ENCODE data around the gene POU2AF1.
A peak's percentile ranks its signal among the peaks of the same experiment; 100 is the strongest.
"Not testable (repeated sequence)": the region's sequence is repeated elsewhere in the genome, so short reads cannot be mapped to it uniquely, and the experiment has no call there.

The POU2AF1 gene

DNA sequence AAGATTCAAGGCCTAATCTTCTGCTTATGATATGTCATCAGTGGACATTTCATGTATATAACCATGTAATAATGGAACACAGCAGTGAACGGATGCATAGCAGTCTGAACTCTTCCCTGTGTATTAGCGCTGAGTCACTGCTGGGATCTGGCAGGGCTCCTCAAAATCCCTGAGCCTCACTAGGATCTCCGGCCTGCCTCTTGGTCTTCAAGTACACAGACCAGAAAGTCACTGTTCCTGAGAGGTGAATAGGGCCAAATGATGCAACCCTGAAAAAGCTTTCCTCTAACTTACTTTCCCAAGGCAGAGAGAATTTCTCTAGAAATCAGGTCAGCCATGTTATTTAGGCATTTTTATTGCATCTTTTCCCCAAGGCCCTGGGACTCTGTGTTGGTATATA is 35.0 kb downstream of the POU2AF1 start:
- no peak for DNase-seq

DNA sequence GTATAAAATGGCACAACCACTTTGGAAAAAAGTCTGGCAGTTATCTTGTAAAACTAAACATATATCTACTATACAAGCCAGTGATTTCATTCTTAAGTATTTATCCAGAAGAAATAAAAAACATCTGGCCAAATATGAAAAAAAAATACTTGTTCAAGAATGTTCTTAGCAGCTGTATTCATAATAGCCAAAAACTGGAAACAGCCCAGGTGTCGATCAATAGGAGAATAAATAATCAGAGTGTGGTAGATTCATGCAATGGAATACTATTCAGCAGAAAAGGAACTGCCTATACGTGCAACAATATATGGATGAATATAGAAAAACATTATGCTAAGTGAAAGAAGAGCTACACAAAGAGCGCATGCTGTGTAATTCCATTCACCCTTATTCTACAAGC is 36.7 kb downstream of the POU2AF1 start:
- DNase-seq, result no peak

DNA sequence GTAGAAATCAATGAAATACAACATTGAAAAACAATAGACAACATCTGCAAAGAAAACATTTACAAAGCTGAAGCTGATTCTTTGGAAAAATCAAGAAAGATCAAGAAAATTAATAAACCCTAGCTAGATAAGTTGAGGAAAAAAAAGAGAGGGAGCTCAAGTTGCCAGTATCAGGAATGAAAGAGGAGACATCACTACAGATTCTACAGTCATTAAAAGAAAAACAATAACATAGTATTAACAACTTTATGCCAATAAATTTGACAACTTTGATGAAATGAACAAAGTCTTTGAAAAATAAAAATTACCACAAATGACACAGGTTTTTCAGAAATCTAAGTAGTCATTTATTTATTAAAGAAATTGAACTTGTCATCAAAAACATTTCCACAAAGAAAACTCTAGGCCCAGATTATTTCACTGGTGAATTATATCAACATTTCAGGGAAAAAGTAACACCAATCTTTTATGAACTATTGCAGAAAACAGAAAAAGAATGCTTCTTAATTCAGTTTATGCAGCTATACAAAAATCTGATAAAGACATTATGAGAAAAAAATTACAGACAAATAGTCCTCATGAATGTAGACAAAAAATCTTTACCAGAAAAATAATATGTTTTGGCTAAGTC is 39.2 kb downstream of the POU2AF1 start:
- no peak for DNase-seq

DNA sequence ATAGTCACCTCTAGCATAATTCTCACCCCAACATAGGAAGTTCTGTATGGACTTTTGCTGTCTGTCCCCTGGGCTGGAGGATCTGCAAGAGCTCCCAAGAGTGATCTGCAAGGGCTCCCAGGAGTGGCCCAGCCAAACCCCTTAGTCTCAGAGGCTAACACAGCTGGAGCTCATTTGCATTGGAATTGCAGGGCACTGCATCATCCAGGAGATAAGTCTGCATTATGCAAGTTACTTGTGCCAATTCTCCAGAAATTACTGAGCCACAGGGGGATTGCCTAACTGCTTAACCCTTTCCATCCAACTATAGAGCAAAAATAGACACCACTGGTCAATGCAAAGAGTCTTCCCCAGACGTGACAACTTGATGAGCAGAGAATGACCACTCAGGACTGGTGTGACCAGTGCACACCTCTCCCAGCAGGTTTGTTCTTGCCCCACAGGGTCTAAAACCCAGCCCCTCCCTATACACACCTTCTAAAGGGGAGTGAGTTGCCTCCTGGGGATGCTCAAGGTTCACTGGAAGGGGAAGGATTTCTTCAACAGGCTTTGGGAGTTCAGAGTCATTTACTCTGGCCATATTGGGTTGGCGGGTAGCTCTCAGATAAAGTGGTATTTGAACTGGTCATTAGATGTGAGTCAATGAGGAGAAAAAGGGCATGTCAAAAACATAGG is 42.4 kb downstream of the POU2AF1 start:
- DNase-seq, result no peak

DNA sequence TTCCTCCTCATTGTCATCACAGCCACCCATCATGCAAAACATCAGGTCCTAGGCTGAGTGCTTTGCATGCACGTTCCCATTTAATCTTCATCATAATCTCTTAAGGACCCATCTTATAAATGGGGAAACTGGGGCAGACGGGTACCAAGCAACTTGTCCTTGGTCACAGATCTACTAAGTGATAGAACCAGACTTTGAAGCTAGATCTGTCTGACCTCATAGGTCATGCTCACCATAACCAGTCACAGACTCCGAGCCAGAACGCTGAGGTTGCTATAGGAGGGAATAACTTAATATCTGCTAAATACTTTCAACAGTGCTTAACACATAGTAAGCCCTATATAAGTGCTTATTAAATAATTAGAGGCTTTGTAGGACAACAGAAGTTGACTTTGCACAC is 43.0 kb downstream of the POU2AF1 start:
- no peak for DNase-seq

DNA sequence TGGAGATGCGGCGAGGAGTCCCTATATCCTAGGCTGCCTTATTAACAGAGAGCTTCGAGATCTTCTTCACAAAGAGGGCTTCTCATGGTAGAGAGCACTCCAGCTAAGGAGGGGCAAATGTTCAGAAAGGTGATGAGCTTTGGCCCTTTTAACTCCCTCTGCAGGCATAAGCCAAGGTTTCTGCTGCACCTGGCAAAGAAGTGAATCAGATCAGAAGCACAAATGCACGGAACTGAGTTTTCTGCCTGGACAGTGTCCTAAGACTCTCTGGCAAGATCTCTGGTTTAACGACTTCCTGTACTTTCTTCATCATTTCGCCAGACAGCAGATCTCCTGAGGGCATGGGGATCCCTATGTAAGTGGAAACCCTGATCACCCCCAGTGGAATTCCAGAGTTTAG is 43.5 kb downstream of the POU2AF1 start:
- DNase-seq, result no peak

DNA sequence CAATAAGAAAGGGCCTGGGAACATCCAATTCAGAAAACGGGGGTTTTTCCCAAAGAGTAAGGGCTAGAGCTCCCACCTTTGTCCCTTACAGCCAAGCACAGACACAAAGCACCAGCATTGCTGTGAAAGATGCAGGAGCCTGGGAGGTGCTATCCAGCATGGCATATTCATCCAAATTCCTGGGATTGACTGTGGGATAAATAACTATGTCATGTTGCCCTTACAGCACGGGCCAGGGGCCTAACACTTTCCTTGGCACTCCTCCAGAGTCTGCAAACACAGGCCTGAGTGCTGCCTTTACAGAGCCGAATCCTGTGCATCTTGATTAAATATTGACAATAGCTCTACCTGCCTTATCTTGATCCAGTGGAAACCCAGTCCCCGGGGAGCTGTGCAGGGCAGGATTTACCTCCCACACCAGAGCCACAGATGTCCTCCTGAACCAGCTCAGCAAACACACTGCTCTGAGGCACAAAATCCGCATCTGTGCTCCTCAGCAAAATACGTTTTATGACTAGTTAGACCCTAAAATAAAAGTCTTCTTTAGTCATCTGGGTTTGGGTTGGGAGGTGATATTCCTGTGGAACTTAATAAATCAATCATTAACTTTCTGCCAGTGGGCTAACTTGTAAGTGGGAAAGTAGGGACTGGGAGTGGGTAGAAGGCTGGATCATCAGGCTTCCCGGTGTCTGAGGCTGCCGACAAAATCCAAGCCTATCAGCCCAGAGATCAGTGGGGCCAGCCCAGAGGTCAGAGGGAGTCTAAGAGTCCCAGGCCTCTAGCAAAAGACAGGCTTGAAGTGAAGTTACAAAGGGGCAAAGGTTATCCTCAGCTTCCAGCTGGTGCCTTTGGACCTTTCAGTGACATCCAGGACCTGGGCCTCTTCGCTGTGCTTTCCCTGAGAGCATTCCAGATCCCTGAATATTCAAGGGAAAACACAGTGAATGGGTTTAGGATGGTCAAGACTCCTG is 44.3 kb downstream of the POU2AF1 start:
- DNase-seq, result peak; percentile 89

DNA sequence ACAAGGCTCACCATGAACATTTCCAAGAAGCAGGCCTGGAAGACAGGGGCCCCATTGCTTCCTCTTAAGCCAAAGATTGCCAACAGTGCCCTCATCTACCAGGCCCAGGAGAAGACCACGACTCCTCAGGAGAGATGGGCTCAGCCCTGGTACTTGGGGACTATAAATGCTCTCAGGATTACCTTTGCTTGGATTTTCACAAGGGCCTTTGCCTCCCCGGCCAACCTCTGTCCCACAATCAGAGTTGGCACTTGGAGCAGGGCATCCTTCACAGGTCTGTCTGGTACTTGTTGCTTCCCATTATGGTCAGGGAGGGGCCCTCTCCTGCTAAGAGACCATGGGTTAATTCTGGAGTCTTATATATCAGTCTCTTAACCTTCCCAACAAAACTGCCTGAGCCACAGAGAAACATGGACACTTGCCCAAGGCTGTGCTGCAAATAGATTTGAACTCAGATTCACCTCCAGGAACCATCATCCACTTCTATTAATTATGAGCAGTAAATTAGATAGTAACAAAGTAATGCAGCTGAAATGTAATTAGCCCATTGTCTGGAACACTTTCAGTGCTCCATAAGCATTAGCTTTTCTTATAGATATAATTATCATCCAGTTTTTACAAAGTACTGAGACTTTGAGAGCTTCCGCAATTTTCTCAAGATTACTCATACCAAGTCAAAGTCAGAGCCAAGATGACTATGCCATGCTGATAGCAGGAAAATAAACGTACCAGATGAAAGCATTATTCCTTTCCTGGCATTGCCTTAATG is 47.2 kb downstream of the POU2AF1 start:
- peak; percentile 95 for DNase-seq

DNA sequence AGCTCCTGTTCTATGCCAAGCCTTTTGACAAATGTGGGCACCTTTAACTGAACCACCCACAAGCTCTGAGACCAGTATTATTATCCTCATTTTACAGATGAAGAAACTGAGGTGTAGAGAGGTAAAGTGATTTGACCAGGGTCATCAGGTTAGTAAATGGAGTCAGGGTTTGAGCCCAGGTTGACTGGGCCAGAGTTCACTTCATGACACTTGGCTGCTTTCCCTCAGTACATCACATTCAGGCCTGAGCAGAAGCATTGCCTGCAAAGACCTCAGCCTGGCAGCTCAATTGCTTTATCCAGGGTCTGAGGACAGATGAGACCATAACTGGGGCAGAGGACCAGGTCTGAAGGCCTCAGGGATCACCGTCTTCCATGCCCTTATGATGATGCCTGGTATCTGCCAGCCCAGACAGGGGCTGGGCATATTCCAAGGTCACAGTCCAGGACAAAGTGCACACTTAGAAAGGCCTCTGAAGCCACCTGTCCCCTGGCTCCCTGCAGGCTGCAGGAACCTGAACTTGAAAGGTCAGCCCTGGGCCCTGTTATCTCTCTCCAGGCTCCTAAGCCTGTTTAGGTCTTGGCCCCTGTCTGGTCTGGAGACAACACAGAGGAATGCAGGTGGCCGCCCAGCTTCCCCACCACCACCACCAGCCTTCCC is 48.7 kb downstream of the POU2AF1 start:
- DNase-seq, result no peak

DNA sequence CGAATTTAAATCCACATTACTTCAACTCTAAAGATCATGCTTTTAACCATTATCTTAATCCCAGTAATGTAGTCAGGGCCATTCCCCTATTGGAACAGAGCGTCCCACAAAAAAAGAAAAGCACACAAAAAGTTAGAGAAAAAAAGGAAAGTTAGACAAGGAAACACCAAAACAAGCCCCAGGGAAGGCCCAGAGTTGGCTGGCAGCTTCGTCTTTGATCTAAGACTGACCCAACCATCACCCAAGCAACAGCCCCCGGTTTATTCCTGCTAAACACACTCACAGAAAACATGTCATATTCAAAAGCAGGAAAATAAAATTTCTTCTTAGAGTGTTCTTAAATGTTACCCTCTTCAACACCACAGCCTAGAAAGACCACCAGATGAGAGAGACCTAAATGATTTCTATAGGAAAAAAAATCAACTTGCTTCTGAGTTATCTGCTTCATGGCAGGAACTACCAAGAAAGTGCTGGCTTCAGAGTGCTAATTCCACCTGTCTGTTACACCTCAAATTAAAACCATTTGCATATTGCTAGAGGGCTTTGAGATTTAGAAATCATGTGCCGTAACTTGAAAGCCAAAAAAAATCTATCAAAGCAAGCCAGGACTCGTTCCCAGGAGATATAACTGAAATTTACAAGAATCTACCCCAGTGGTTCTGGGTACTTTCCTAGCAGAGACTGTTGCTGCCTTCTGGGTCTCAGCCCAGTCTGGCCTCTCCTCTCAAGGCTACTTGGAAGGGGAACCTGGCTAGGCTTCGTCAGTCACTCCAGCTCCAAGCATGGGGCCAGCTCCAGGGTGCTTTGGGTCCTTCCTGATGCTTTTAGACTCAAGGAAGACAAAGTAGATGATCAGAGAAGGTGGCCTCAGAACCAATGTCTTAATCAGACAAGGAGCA is 49.5 kb downstream of the POU2AF1 start:
- no peak for DNase-seq

DNA sequence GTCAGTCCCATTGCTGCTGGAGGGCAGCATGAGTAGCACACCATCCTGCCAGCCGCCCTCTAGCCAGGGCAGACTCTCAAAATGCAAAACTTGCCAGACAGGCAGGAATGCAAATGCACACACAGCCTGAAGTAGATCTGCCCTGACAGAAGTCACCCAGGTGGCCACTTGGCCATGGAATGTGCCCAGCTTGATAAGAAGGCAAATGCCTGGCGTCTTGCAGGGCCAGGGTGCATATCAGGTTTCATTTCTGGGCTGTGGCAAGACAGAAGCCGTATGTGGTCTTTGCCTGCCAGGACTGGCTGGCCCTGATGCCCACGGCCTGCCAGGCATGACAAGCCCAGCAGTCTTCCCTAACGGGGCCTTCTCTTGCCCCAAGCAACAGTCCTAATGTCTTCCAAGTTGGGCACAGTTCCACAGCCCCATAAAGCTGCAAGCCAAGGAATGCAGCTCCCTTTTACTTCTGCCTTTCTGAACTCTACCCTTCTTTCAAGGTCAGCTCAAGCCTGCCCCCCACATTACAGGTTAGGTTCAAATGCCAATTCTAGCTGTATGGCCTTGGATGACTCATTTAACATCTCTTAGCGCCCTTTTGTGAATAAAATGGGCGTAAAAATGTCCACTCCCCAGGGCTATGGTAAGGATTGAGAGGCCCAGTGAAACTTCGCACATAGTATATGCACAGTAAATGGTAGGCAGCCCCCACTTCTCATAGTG is 51.0 kb downstream of the POU2AF1 start:
- DNase-seq, result no peak

DNA sequence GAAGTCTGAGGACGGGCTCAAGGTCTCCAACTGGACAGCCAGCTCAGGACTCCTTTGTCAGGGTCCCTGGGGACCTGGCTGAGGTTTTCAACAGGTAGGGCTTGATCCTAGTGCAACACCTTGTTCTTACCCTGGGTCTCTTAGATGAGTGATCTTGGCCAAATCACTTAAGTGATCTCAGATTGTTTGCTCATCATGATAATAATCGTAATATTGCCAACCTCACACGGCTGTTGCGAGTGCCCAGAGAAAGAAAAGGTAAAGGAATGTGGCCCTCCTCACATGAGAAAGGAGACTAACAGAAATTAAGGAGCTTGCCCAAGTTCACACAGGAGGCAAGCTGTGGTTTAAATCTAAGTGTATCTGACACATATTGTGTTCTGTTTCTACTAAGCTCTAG is 52.3 kb downstream of the POU2AF1 start:
- DNase-seq, result no peak

DNA sequence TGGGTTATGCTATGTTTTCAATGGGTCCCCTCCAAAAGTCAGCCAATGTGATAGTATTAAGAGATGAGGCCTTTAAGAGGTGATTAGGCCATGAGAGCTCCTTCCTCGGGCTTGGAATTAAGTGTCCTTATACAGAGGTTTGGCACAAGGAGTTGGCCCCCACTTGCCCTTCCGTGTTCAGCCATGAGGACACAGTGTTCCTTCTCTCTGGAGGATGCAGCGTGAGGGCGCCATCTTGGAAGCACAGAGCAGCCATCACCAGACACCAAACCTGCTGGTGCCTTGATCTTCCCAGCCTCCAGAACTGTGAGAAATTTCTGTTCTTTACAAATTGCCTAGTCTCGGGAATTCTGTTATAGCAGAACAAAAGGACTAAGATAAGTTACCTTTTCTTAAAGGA is 53.8 kb downstream of the POU2AF1 start:
- no peak for DNase-seq

DNA sequence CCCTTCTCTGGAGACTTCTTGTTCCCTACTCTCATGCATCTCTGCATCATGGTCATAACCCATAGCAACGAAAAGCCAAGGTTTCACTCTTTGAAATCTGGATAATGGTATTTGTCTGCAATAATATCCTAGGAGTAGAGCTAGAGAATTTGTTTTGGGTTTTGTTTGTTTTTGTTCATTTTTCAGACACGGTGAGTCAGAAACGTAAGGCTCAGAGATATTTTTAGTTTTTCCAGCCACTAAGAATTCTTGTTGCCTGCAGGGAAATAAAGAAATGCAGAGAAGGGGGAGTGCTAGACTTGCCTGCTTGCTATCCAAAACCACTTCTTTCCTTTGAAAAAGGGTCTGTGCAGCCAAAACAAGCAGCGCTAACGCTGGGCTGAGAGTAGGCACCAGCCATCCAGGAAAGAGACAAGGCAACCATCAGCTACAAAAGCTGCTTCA is 54.8 kb downstream of the POU2AF1 start:
- DNase-seq, result no peak

DNA sequence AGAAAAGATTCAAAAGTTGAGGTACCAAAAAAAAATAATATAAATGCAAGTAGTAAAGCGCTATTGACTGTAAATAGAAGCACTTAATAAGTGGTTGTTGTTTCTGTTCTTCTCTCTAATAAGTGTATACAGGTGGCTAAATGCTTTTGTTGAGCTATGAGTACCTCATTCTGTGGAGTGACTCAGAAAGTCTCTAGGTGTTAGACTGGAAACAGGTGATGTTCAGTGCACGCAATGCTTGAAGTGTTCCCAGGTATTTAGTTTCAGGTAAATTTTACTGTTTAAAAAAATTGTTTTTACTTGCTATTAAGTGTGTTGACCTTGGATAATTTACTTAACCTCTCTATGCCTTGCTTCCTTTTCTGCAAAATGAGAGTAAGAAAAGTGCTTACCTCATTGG is 56.5 kb downstream of the POU2AF1 start:
- DNase-seq, result no peak

DNA sequence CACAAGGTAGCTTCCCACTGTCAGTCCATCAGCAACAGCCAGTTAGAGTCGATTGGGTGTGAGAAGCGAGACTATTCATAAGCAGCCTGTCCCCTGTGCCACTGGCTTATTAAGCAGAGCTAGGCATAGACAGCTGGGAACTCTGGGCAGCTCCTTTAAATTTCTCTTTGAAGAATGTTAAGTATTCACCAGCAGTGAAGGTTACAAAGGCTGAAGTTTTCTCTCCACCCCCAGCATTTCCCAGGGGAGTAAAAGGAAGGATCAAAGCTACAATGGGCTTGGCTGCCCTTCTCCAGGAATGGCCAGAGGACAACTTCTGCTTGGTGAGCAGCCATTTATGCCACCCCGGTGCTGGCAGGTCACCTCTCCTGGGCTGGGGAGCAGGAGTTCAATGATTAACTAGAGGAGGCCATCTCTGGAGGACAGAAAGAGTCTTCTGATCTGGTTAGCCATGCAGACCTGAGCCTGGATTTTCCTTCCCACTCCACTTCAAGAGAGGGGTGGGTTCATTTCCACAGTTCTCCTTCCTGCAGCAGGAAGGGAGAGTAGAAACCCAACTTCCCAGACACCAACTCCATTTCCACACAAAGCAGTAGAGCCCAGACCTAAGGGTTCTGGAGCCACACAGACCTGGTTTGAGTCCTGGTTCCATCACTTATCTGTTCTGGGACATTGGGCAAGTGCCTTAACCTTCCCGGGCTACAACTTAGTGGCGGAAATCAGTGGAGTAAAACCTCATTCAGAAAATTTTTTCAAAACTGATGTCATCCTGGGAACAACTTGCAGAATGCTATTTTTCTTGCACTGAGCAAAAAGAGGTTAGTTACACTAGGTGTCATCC is 58.1 kb downstream of the POU2AF1 start:
- DNase-seq, result no peak

DNA sequence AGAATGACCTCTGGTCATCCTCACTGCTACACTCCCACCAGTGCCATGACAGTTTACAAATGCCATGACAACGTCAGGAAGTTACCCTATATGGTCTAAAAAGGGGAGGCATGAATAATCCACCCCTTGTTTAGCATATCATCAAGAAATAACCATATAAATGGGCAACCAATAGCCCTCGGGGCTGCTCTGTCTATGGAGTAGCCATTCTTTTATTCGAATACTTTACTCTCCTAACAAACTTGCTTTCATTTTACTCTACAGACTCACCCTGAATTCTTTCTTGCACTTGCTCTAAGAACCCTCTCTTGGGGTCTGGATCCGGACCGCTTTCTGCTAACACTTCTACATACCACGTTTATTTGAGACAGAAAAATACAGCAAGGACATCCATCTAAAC is 58.9 kb downstream of the POU2AF1 start:
- not testable (repeated sequence) for DNase-seq

DNA sequence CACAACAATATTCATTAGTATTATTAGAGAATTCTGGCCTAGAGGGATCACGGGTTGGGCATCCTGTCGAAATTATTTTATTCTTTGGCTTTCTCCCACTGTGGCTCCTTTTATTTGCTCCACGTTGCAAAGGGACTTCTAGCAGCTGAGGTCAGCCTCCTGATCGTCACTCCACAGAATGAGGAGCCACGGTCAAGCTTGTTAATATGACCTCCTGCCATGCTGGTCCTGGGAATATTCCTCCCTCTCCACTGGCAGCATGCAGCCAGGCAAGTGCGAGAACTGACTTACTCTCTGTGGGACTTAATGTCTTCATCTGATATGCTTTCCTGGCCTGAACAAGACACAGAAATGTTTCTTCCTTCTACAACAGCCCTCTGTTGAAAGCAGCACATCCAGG is 59.8 kb downstream of the POU2AF1 start:
- DNase-seq, result no peak

DNA sequence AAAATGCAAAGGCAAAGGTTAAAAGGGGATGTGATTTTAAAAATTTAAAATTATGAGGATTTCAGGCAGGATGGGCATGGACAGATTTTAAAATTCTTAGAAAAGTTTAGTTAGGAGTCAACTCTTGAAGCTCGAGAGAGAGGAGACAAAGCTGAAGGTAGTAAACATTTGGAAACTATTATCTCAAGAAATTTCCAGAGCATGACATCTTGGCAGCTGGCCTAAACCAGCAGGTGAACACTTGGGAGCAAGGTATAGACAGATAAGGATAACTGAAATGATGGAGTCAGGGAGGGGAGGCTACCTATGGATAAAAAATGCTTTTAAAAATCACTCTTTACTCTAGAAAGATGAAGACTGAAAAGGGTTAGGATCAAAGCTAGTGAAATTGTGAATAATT is 67.0 kb downstream of the POU2AF1 start:
- DNase-seq, result peak; percentile 75

DNA sequence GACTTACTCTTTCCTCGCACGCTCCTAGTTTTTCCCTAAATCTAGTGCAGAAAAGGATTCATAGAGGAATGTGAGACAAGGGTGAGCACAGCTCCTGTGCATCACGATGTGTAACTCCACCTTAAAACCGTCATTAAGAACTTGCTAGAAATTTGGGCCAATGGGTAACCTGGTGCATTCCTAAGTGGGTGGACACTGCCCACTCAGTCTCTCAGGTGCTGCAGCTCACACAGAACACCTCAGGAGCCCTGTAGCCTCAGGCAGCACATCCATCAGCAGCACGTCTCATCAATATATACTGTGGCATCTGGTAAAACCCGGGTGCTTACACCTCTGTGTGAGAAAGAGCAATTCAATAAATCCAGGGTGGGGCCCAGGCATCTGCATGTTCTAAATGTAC is 68.4 kb downstream of the POU2AF1 start:
- peak; percentile 49 for DNase-seq

All from NCI-H1105 treated with DMSO at 0.1 percent for 48 hours (cell line).